IPS-NIHi7 (cell line): ENCODE measurements around the gene CALY.
A peak's percentile ranks its signal among the peaks of the same experiment; 100 is the strongest.

Experiments used
- DNase-seq: peaks from one replicate; pipeline ENCODE4 v3.0.0; 2012; ENCODE audit warnings: mixed read lengths; ENCODE audit errors: extremely low spot score

The CALY gene

DNA sequence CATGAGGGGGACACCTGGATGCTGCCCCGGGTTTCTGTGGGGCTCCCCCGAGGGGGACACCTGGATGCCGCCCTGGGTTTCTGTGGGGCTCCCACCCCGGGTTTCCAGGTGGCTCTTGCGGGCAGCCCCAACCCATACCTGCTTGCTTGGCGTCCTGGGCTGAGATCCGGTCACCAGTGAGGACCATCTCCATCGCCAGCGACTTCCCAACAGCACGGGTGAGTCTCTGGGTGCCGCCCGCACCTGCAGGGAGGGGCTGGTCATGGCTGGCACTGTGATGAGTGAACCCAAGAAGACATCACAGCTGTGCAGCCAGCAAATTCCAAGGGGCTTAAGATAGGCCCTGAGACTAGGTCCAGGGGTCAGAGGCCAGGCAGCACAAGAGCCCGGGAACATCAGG lies 30.1 kb upstream of the CALY start:
- DNase-seq, result no peak

DNA sequence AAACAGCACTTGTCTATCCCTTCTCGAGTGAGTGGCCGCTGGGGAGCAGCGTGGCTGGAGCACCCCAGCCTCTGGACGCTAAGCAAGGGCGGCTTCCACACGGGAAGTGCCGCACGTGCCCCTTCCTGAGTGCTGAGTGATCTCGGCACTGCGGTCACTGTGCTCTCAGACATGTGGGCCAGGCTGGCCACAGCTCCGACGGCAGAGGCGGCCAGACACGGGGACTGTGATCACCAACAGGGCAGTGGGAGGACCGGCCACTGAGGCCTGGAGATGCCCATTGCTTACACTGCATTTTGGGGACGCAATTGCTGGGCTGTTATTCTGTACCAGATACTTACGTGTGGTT lies 29.4 kb upstream of the CALY start:
- DNase-seq, result no peak

DNA sequence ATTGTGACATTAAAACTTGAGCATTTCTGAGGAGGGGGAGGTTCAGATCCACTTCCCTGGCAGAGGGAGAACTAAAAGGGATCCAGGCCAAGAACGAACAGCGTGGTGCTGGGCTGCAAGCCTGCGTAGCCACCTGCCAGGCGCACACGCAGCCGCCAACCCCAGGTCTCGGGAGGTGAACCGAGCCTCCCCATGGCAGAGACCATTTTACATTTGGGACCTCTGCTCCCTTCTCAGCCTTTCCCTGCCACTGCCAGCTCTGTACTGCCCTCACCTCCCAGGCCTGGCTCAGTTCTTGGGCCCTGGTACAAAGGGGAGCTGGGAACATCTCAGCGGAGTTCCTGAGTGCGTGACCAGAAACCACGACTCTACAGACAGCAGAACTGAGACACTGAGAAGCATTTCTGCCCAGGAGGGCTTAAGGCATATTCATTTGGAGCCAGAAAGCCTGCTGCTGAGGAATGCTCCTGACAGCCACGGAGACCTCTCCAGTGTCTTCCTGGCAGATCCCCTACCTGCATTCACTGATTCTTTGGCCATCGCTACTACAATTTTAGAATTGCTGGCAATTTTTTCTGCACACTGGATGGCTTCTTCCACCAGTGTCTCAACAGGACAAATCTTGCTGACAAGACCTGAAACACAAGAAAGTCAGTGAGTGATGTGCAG lies 28.9 kb upstream of the CALY start:
- no peak for DNase-seq

DNA sequence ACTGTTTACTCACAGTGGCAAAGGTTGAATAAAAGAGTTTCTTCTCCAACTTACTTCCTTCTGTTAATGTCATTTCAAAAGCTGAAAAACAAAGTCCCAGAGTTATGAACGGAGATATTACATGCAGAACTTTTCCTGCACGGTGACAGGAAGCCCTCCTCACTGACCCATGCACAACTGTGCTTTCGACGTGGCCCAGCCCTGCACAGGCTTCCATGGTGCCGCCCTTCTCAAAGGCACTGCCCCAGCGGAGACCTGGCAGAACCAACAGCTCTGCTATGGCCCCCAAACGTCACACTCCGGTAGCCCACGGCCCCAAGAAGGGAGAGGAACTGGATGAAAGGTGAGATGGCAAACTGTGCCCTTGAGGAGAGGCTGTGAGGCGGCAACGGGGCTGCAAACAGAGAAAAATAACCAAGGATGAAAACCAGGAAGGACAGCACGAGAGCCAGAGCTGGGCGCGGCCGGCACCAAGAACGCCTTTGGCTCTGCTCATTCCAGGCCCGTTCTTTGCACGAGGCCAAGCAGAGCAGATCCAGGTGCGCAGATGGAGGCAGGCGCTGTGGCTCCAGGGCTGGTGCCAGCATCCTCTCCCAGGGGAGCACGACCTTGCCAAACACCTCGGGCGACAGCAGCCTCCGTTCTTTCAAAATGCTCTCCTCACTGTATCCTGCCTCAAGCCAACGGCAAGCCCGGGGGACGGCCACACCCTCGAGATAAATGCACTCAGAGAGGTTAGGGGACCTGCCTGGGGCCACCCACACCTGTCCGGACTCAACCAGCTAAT lies 28.1 kb upstream of the CALY start:
- no peak for DNase-seq

DNA sequence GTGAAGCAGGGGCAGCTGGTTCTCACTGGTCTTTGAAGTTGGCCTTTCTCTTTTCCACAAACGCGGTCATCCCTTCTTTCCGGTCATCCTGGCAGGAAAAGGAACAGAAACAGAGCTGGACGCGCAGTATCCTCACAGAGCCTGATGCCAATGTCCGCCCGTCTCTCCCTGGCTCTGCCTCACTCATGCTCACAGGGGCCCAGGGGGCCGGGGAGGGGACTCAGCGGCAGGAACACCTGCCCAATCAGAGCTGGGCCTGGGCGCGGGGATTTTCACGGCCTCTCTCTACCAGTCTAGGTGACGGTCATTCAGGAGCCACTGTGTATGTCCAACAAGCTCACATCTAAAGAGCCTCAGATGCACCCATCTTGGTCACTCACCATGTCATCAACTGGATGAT lies 26.1 kb upstream of the CALY start:
- no peak for DNase-seq

DNA sequence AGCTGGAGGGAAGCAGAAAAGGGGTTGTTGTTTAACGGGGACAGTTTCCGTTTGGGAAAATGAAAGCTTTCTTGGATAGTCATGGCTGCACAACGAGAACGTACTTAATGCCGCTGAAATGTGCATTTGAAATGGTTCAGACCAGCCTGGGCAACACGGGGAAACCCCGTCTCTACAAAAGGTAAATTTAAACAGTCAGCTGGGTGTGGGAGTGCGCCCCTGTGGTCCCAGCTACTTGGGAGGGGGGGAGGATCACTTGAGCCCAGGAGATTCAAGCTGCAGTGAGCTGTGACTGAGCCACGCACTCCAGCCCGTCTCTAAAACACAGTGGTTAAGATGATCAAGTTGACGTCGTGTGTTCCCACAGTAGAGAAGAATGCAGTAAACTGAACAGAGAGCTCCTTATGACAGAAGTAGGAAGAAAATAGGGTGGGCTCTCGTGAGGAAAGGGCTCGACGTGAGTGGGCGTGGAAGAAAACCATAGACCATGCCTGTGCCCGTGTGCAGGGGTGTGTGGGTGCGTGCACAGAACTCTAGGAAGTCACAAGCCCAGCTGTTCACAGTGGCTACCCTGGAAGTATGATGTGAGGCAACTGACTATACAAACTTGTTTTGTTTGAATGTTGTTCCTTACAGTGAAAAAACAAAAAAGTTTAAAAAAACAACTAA lies 25.2 kb upstream of the CALY start:
- no peak for DNase-seq

DNA sequence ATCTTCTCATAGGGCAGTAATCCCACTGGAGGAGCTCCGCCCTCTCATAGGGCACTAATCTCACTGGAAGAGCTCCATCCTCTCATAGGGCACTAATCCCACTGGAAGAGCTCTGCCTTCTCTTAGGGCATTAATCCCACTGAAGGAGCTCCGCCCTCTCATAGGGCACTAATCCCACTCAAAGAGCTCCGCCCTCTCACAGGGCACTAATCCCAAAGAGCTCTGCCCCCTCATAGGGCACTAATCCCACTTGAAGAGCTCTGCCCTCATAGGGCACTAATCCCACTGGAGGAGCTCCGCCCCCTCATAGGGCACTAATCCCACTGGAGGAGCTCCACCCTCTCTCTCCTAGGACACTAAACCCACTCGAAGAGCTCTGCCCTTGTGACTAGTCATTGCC lies 24.5 kb upstream of the CALY start:
- no peak for DNase-seq

DNA sequence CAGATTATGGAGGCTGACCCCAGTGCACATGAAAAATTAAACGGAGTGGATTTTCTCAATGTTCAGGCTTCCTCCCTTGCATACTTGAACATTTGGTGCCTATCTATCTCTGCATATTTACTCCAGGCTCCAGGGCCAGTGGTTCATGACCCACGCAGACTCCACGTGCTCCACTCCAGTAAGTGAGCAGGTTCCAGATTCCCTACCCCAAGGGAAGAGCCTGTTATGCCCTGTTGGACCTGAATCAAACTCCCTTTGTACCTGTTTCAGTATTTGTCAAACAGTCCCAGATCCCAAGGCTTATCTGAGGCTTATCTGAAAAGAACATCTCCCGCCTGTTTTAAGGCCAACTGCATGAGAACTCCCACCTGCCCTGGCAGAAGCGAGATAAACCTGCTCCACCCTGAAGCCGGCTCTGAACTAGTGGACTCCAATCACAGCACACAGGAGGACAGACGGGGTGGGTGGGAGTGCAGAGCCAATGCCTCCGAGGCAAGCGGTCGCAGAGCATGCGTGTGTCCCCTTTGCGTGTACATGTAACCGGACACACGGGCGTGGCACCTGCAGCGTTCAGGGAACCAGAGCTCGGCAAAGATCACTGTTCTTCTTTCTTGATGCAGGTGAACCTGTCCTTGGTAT lies 23.4 kb upstream of the CALY start:
- DNase-seq, result no peak

DNA sequence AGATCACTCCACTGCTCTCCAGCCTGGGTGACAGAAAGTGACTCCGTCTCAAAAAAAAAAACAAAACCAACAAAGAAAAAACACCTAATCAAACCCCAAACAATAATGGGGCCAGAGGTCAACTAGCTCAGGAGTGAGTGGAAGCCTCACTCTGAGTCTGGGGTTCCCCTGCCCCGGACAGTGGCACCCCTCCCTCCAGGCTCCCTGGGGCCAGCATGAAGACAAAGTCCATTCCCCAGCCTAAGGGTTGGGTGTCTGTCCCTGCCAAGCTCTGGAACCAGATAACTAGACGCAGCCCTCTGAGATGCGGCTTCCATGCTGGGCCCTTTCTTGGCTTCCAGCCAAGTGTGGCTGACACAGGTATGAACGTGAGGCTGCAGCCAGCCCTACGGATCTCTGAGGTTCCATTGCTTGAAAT lies 22.9 kb upstream of the CALY start:
- no peak for DNase-seq

DNA sequence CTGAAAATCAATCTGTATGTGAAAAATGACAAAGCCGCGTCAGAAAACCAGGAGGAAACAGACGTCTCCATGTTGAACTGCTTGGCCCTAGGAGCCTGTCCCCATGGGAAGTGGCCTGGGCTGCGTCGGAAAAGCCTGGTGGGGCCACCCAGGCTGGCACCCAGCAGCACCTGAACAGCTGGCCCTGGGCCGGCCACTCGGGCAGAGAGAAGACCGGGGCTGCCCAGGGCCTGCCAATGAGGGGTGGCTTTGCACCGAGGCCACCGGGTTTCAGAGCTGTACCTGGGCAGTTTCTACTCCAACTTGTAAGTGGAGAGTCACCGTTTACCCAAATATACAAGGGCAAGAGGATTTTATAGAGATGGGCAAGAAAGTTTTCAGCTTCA lies 22.2 kb upstream of the CALY start:
- DNase-seq, result no peak

DNA sequence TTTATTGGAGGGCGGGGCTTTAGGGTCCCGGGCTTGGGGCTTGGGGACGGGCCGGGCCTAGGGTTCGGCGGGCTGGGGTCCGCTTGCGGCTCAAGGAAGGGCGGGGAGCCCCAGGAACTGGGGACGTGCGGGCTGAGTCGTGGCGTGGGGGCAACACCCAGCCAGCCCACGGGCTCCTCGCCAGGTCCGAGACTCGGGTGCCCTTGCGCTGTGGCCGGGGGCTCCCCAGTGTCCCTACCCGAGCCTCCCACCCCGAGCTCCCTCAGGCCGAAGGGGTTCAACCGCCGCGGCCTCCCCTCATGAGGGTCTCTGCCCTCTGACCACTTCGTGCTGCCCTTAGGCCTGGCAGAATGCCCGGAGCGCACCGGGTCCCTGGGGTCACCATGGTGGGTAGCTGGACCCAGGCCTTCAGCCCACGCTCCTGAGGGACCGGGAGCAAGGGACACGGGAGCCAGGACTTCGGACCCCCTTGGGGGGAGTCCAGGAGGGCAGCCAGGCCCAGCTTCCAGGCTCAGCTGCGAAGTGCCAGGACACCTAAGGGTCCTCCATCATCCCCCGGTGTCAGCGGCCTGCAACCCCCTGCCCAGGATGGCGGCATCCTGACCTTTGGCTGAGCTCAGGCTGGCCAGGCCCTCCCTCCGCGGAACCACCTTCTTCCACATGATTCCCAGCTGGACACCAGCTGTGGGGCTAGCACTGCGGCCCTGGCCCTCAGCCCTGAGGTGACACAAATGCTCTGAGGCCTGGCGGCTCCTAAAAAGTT lies 21.6 kb upstream of the CALY start:
- no peak for DNase-seq

DNA sequence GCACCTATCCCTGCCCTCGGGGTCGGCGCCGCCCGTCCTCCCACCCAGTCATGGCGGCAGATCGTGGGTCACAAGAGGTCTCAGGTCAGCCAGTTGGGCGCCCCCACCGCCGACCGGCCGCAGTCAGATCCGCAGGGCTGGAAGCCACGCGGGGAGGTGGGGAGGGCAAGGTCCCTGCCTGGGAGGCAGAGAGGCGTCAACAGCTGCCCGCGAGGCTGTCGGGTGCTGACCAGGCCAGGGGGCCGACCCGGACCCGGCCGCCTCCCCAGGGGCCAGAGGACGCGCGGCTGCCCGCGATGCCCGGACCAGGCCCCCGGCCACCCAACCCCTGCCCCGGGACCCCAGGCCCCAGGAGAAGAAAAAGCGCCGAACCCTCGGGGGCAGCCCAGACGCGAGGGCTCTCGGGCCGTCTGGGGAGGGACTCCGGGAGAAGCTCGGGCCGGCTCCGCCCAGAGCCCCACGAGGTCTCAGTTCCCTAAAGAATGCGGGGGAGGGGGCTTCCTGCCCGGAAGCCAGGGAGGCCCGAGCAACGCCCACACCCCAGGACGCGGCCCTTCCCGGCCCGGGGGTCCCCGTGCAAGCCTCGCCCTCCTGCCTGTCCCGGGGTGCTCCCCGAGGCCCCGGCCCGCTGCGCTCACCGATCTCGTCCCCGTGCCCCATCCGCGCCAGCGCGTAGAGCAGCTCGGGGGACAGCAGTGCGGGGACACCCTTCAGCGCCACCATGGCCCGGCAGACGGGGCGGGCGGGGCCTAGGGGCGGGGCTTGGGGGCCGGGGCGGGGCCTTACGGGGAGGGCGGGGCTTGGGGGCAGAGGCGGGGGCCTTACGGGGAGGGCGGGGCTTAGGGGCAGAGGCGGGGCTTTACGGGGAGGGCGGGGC lies 20.8 kb upstream of the CALY start, which contains the start of gene FUOM:
TSS of gene FUOM (minus strand) at position 735 of the 877 bp plus-strand sequence. CDS start at position 723, 12 bp downstream.
- peak; percentile 99 for DNase-seq

DNA sequence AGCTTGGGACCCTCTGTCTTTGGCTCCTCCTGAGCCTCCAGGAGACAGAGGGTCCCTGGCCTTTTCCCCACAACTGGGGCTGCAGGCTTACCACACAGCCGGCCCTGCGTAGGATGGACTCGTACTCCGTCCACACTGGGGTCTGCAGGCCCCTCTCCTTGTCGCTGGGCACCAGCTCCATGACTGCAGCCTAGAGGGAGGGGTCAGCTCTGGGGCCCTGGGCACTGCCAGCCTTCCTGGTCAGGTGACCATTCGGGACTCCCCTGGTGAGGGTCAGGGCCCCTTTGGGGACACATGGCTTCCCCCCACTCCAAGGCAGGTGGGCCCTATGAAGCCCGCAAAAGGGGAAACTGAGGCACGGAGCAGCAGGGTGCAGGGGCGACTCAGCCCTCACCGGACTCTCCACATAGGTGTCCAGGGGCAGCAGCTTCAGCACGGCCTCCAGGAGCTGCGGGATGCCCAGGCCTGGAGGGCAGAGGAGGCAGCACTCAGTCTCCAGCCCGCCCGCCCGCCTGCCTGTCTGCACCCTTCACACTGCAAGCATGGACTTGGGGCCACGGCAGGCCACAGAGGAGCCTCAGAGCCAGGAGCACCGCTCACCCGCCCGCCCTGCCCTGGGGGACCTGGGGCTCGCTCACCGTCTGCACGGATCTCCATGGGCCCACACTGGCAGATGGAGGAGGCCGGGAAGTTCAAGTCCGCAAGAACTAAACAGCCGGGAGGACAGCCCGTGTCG lies 20.0 kb upstream of the CALY start:
- DNase-seq, result no peak

DNA sequence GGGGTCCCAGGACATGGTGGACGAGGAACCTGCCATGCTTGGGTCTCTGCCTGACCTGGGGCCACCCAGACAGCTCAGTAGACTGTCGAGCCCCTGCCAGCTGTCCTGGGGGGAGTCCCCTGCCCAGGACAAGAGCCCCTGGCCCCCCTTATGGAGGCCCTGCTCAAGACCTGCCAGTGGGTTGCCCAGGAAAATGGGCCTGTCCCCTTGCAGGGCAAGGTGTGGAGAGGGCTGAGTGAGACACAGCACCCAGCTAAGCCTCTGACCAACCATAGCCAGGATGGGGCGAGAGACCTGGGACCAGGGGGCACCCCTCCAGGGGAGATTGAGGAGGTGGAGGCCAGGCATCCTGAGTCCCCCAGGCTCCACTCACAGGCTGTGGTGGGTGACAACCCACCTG lies 19.3 kb upstream of the CALY start:
- DNase-seq, result no peak

DNA sequence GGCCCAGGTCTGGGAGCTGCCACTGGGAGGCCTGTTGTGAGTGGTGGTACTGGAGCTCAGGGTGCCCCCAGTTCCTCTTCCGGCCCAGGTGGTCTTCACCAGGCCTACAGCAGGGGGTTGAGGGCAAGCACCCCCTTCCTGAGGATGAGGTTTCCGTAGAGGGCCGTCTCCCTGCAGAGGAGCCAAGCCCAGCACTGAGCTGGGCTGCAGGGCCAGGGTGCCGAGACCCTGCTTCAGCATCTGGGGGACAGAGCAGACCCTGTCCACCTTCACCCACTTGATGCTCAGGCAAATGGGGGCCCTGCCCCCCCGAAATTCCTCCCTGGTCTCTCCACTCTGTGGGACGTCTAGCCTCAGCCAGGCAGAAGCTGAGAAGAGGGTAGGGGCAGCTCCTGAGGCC lies 18.6 kb upstream of the CALY start:
- DNase-seq, result no peak

DNA sequence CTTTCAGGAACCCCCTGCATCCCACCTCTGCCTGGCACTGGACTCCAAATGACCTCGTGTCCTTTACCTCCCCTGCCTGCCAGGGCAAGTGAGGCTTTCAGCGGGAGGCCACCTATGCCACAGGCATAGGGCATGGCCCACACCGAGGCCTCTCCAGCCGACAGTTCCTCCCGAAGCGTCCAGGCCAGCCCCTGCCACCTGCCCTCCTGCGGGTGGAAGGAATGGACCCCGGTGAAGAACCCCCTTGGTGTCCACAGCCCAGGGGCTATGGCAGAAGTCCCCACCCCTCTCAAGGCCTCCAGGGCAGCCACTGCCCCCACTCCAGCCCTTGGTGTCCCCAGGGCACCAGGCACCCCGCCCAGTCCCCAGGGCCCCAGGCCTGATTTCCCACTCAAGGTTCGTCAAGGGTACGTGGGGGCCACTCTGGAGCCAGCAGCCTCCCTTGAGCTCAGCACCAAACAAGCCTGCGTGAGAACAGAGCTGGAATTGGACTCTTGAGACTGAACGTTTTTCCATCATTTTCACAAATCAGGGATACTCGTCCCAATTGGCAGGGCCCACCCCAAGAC lies 18.1 kb upstream of the CALY start:
- no peak for DNase-seq

DNA sequence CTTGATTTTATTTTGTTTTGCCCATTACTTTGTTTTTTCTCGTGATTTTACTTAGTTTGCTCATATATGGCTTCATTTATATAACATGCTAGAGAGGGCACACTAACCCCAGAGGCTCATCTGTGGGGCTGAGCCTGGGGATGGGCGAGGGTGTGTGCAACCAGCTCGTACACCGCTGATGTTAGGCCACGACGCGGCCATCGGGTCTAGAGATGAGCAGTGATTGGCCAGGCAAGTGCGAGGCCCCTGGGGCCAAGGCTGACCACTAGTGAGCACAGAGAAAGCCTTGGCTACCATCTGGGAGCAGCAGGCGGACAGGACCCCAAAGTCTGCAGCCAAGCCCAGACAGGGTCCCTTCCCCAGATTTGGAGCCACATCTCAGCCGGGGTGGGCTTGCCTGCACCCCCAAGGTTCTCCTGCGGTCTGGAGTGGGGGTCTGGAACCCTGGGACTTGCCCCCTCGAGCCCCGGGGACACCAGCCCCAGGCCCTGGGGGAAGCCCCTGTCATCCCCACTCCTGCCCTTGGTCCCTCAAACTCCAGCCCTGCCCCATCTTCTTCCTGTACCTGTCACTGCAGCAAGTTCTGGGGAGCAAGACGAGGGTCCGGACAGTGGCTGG lies 17.4 kb upstream of the CALY start:
- DNase-seq, result no peak

DNA sequence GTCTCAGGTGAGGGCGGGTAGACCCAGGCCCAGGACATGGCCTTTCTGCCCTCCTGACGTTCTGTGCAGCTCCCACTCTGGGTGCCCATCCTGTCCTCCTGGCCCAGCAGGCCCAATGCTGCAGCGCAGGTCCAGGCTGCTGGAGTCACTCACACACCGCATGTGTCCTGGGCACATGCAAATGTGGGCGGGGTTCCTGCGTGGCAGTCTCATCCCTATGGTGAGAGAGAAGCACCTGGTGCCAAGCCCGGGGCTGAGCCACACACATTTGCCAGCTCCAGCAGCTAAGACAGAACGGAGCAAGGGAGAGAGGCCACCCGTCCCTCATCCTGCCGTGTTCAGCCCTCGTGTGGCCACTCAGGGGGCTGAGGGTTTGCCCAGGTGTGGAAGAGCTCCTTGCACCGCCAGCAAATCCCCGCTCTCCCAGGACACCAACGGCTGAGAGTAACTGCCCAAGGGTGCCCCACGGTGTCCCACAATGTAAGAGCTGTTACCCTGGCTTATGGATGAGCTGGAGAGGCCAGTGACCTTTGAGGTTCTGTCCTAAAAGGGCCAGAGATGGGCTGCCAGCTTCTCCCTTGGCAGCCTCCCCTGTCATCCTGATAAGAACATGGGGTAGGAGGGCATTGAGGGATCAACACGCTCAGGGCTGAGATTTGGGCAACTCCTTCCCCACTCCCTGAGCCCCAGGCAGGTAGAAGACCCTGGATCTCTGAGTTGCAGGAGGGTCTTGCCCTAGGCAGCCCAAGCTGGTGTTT lies 16.7 kb upstream of the CALY start:
- no peak for DNase-seq
